CD4-positive, alpha-beta T cell (primary cell): Measurements from ENCODE around the gene NUP85. TPM values are rescaled to one million over a fixed set of nuclear protein-coding genes. Genes with fewer than 3 reads are reported as not detected.
"Not testable (repeated sequence)": the region's sequence is repeated elsewhere in the genome, so short reads cannot be mapped to it uniquely, and the experiment has no call there.

ENCODE experiments used
- ATAC-seq: fragments of 200-7000 bp; cut with Tn5 transposase; one replicate; pipeline ENCODE4 v1.10.0; 2022; ENCODE audit warnings: mild to moderate bottlenecking; ENCODE audit not compliant: poor library complexity
- CTCF ChIA-PET: fragments of 350-600 bp; sonication (Branson Sonifier 250); formaldehyde crosslinking; loops from one replicate; lab custom pipeline; 2021; ENCODE audit warnings: antibody characterized with exemption, inconsistent platforms; lab: Charles Lee
- POLR2A ChIA-PET: fragments of 350-600 bp; sonication (Branson Sonifier 250); formaldehyde crosslinking; loops from one replicate; lab custom pipeline; 2021; ENCODE audit warnings: antibody characterized with exemption, inconsistent platforms; lab: Charles Lee
- DNase-seq, 14 experiments: peaks; one replicate each; pipeline ENCODE4 v3.0.0-alpha.2; 2013 to 2020; ENCODE audit warnings: mixed read lengths in 2 of 14
- H3K27ac ChIP-seq, 2 donors: one replicate each; pipeline versions ENCODE4 v1.5.1 to v1.7.0; 2013; ENCODE audit warnings: low read length in 2 of 2, low read depth in 1 of 2, mild to moderate bottlenecking in 1 of 2
- H3K27me3 ChIP-seq, 2 experiments: 1 replicate in 1 of 2; 2 replicates in 1 of 2; pipeline versions ENCODE4 v1.6.1 to v1.7.0; 2013; ENCODE audit warnings: low read length in 2 of 2, control low read depth in 1 of 2, mild to moderate bottlenecking in 1 of 2, moderate library complexity in 1 of 2; ENCODE audit not compliant: insufficient read depth in 2 of 2, control insufficient read depth in 1 of 2
- H3K36me3 ChIP-seq: one replicate; pipeline ENCODE4 v1.6.1; 2013; ENCODE audit warnings: low read length, control low read depth; ENCODE audit not compliant: insufficient read depth
- H3K4me1 ChIP-seq: one replicate; pipeline ENCODE4 v1.6.1; 2013; ENCODE audit warnings: low read length, control low read depth; ENCODE audit not compliant: insufficient read depth
- H3K4me3 ChIP-seq: one replicate; pipeline ENCODE4 v1.5.1; 2013; ENCODE audit warnings: mild to moderate bottlenecking, low read length, moderate library complexity
- H3K9me3 ChIP-seq, 2 experiments: 1 replicate in 1 of 2; 2 replicates in 1 of 2; pipeline versions ENCODE4 v1.6.1 to v1.7.0; 2013; ENCODE audit warnings: low read length in 2 of 2, mild to moderate bottlenecking in 2 of 2, control low read depth in 1 of 2, moderate library complexity in 1 of 2; ENCODE audit not compliant: control insufficient read depth in 1 of 2, insufficient read depth in 1 of 2
- H3K27ac Mint-ChIP-seq: one replicate; pipeline ENCODE4 v1.8.0; 2020; ENCODE audit warnings: mixed read lengths
- H3K27me3 Mint-ChIP-seq: one replicate; pipeline ENCODE4 v1.8.0; 2021; ENCODE audit warnings: mixed read lengths
- H3K36me3 Mint-ChIP-seq: one replicate; pipeline ENCODE4 v1.8.0; 2021; ENCODE audit warnings: low read depth, mixed read lengths
- H3K4me1 Mint-ChIP-seq: one replicate; pipeline ENCODE4 v1.8.0; 2021; ENCODE audit warnings: low read depth, mixed read lengths
- H3K4me3 Mint-ChIP-seq: one replicate; pipeline ENCODE4 v1.8.0; 2020; ENCODE audit warnings: mild to moderate bottlenecking, mixed read lengths
- H3K9me3 Mint-ChIP-seq: one replicate; pipeline ENCODE4 v1.8.0; 2020; ENCODE audit warnings: mixed read lengths
- CTCF ChIP-seq: fragments of 200-600 bp; IDR thresholded peaks from one replicate; pipeline ENCODE4 v1.8.0; 2022; ENCODE audit warnings: antibody characterized with exemption, mild to moderate bottlenecking
- intact Hi-C, 2 experiments: fragments of 100-400 bp; cut with DNase I in 1 of 2; cut with micrococcal nuclease in 1 of 2; formaldehyde crosslinking; loops; one replicate each; pipeline versions ENCODE4 v1.15.1 to v1.9.0; 2023 to 2025; cut with DNase I, micrococcal nuclease
- total RNA-seq, 174 experiments: library from RNA in 2 of 174; stranded (reverse) in 2 of 174; gene quantifications; one replicate each; pipeline ENCODE4 v1.2.3 and lab custom pipeline; 2021 to 2026

Gene NUP85
- total RNA-seq, 2 experiments from 2014 or later, result 84.7 to 89.2 TPM

- Mint-ChIP-seq H3K4me3 (no peak overlapping the region), H3K36me3 (no peaks in the 10 kb centered on the region), H3K9me3 (no peaks in the 10 kb centered on the region), H3K27me3 (no peaks in the 10 kb centered on the region), H3K4me1 (no peaks in the 10 kb centered on the region), H3K27ac (no peak overlapping the region)
- no peak for ATAC-seq
- Histone ChIP-seq H3K27me3 (no peaks in the 10 kb centered on the region), H3K9me3 (no peaks in the 10 kb centered on the region), H3K36me3 (no peaks in the 10 kb centered on the region), H3K4me3 (no peak overlapping the region), H3K27ac (no peak overlapping the region), H3K4me1 (no peaks in the 10 kb centered on the region)
- CTCF ChIA-PET, result interaction anchor here (0.6 kb wide), 1 partner anchor 18 kb away, joined by 4 read pairs; no protein-coding TSS in a partner anchor
- POLR2A ChIA-PET, result no interaction called here
- no peak for TF ChIP-seq CTCF
- intact Hi-C loops, result no loop called here
- no peak for DNase-seq
Measured at GRCh38 chr17:75194879-75195278, 10.6 kb upstream of the NUP85 start.

- Histone ChIP-seq H3K27me3 (no peaks in the 10 kb centered on the region), H3K27ac (no peak overlapping the region), H3K4me3 (no peak overlapping the region), H3K9me3 (no peaks in the 10 kb centered on the region), H3K4me1 (peaks cover 8% of the 10 kb centered on the region), H3K36me3 (no peaks in the 10 kb centered on the region)
- ChIA-PET CTCF (interaction anchor here (0.6 to 7.6 kb wide), 5 partner anchors 9 to 87 kb away, joined by 3 to 102 read pairs (median 3); partner anchors contain the start of gene ARMC7), POLR2A (interaction anchor here (1.6 kb wide), 1 partner anchor 86 kb away, joined by 4 read pairs; no protein-coding TSS in a partner anchor)
- ATAC-seq (no peak), DNase-seq (no peak)
- no peaks in the 10 kb centered on the region for H3K36me3 Mint-ChIP-seq
- H3K4me3 Mint-ChIP-seq, result no peak overlapping the region
- H3K4me1 Mint-ChIP-seq, result peaks cover 7% of the 10 kb centered on the region
- no peak for TF ChIP-seq CTCF
- H3K27ac Mint-ChIP-seq, result no peak overlapping the region
- intact Hi-C loops, result loop anchor here (2.0 to 5.0 kb wide), 3 partner anchors 29 to 139 kb away; no protein-coding TSS in a partner anchor
- H3K27me3 Mint-ChIP-seq, result no peaks in the 10 kb centered on the region
- H3K9me3 Mint-ChIP-seq, result no peaks in the 10 kb centered on the region
Measured at GRCh38 chr17:75199886-75200618, 5.4 kb upstream of the NUP85 start.

GRCh38 chr17:75205793-75206163 is 299 bp downstream of the NUP85 start:
- H3K27me3 ChIP-seq, result no peaks in the 10 kb centered on the region
- no peak for ATAC-seq
- H3K4me1 ChIP-seq, result peaks cover 28% of the 10 kb centered on the region
- peak overlapping the region; percentile 95 for H3K27ac Mint-ChIP-seq
- peak overlapping the region; percentile 96 for H3K4me3 Mint-ChIP-seq
- no peaks in the 10 kb centered on the region for H3K27me3 Mint-ChIP-seq
- ChIA-PET CTCF (interaction anchor here (1.0 to 2.6 kb wide), 5 partner anchors 34 to 207 kb away, joined by 3 to 8 read pairs (median 4); partner anchors contain the start of gene MIF4GD), POLR2A (interaction anchor here (0.6 to 2.6 kb wide), 12 partner anchors 15 to 244 kb away, joined by 3 to 12 read pairs (median 4); partner anchors contain the start of genes ARMC7, ATP5PD, GGA3 and GRB2)
- no peaks in the 10 kb centered on the region for H3K9me3 ChIP-seq
- intact Hi-C loops, result loop anchor here in 1 of 2 experiments (2.0 kb wide), 2 partner anchors 23 to 55 kb away; partner anchors contain the start of genes GGA3, MRPS7 and SUMO2
- peak overlapping the region; percentile 95 for H3K4me3 ChIP-seq
- DNase-seq, result no peak
- no peaks in the 10 kb centered on the region for H3K9me3 Mint-ChIP-seq
- H3K36me3 ChIP-seq, result peaks cover 19% of the 10 kb centered on the region
- peaks cover 27% of the 10 kb centered on the region for H3K4me1 Mint-ChIP-seq
- TF ChIP-seq CTCF, result no peak
- peak overlapping the region; percentile 91 to 94 for H3K27ac ChIP-seq
- H3K36me3 Mint-ChIP-seq, result peaks cover 36% of the 10 kb centered on the region

GRCh38 chr17:75207050-75207407 is 1.6 kb downstream of the NUP85 start:
- intact Hi-C loops, result loop anchor here in 1 of 2 experiments (2.0 kb wide), 1 partner anchor 54 kb away; the partner anchor contains the start of genes GGA3 and MRPS7
- not testable (repeated sequence) for H3K27me3 Mint-ChIP-seq
- peak overlapping the region; percentile 95 for H3K27ac Mint-ChIP-seq

More at GRCh38 chr17:75207050-75207407, 1.6 kb downstream of the NUP85 start:
- POLR2A ChIA-PET, result interaction anchor here (1.2 to 2.6 kb wide), 2 partner anchors 55 to 97 kb away, joined by 4 to 12 read pairs; partner anchors contain the start of gene ARMC7
- H3K4me3 Mint-ChIP-seq, result peak overlapping the region; percentile 96
- H3K4me1 Mint-ChIP-seq, result peaks cover 22% of the 10 kb centered on the region
- peaks cover 47% of the 10 kb centered on the region for H3K36me3 Mint-ChIP-seq
- not testable (repeated sequence) for H3K4me3 ChIP-seq, H3K9me3 Mint-ChIP-seq, H3K9me3 ChIP-seq, H3K27ac ChIP-seq, DNase-seq, H3K27me3 ChIP-seq, ATAC-seq
- CTCF ChIA-PET, result interaction anchor here (0.8 to 2.6 kb wide), 3 partner anchors 36 to 205 kb away, joined by 3 to 8 read pairs (median 5); partner anchors contain the start of gene MIF4GD
- peaks cover 28% of the 10 kb centered on the region for H3K4me1 ChIP-seq
- H3K36me3 ChIP-seq, result peaks cover 29% of the 10 kb centered on the region
